Mononuclear cell (primary cell): ENCODE measurements around the gene CLK4. TPM values are rescaled to one million over a fixed set of nuclear protein-coding genes. Genes with fewer than 3 reads are reported as not detected.

Source experiments
- H3K27me3 ChIP-seq: 2 replicates; pipeline ENCODE4 v1.6.0; 2011; ENCODE audit warnings: low read length, control low read depth; ENCODE audit not compliant: insufficient read depth
- H3K4me1 ChIP-seq: 2 replicates; pipeline ENCODE4 v1.5.1; 2011; ENCODE audit warnings: mild to moderate bottlenecking, low read length, control low read depth; ENCODE audit not compliant: insufficient read depth
- H3K4me3 ChIP-seq: 2 replicates; pipeline ENCODE4 v1.5.1; 2011; ENCODE audit warnings: mild to moderate bottlenecking, low read length, moderate library complexity
- H3K9me3 ChIP-seq: 2 replicates; pipeline ENCODE4 v1.5.1; 2011; ENCODE audit warnings: low read depth, mild to moderate bottlenecking, control low read depth, low read length
- total RNA-seq: library from RNA; depleted of rRNA; stranded (reverse); fragments of >200 nt; gene quantifications from one replicate; pipeline ENCODE4 v1.2.3, GENCODE V29; 2012

The CLK4 gene
- total RNA-seq, 1 donor: 92.1 TPM

DNA sequence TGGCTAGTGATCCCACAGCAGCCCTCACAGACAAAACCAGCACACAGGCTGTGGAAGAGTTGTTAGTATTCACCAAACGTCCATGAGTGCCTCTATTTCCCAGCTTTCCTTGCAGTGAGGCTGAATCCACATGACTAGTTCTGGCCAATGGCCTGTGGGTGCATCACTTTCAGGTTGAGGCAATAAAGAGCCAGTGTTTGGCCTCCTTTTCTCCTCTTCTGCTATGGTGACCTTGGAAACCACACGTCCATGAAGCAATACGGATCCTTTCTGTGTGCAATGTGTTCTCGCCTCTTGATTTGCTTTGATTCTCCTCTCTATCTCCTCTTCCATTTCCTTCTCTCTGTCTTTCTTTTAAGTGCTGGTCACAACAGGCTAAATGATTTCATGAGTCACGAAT lies 23.4 kb upstream of the CLK4 start:
- no peak overlapping the region for H3K4me3 ChIP-seq
- H3K4me1 ChIP-seq: peaks cover 8% of the 10 kb centered on the region
- no peaks in the 10 kb centered on the region for H3K27me3 ChIP-seq
- H3K9me3 ChIP-seq: no peaks in the 10 kb centered on the region

- H3K9me3 ChIP-seq: no peaks in the 10 kb centered on the region
- no peak overlapping the region for H3K4me3 ChIP-seq
- no peaks in the 10 kb centered on the region for H3K27me3 ChIP-seq
- H3K4me1 ChIP-seq: peaks cover 8% of the 10 kb centered on the region
Observed at GRCh38 chr5:178649580-178649979, 22.7 kb upstream of the CLK4 start.

DNA sequence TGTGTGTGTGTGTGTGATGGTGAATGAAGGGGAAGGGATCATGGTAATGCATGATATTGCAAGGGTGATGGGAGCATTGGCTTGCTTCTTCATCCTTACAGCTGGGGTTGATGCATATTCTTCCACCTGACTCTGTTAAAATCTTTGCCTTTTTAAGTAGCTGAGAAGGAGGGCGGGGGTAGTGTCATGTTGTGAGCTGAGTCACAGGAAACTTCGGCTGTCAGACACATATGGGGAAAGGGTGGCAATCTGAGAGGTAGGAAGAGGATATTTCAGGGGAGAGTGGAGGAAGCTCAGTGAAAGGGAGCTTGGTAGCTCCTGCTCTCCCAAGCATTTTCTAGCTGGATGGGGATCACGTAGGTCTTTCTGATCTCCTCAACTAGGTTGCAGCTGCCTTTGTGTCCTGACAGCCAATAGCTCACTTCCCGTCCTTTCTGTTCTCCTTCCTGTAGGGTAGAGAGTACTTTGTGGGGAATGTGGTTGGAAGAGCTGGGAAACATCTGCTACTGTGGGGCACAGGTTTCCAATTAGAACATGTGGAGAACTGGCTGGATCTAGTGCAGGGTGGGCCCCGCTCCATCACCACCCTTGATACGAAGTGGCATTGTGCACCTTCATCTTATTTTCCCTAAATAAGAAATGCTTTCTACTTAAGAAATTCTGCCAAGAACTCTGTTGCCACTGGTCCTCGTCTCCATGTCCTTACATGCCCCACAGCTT lies 18.1 kb upstream of the CLK4 start:
- H3K4me1 ChIP-seq: peaks cover 2% of the 10 kb centered on the region
- H3K27me3 ChIP-seq: no peaks in the 10 kb centered on the region
- no peak overlapping the region for H3K4me3 ChIP-seq
- H3K9me3 ChIP-seq: no peaks in the 10 kb centered on the region

DNA sequence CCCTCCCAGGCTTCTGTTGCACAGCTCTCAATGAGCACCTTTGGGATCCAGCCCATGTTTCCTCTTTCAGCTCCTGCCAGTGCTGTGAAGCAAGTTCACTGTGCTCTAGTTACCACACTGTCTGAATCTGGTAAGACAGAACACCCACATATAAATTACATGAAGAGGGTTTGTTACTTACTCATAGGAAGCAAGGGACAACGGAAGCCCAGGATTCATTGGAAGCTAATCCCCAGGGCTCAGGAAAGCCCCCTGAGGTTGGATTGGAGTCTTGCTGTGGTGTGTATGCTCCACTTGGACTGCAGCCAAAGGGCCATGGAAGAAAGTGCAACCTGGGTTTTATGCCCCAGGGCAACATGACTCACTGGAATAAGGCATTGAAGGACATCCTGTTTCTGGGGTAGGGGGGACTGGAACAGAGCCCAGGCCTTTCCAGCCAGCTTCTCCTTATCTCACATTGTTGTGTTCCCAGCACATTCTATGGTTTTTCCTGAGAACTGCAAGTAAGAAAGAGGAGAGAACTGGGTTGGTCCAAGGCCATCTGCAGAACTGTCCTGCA lies 15.6 kb upstream of the CLK4 start:
- no peak overlapping the region for H3K4me3 ChIP-seq
- no peaks in the 10 kb centered on the region for H3K27me3 ChIP-seq
- H3K9me3 ChIP-seq: no peaks in the 10 kb centered on the region
- peaks cover 7% of the 10 kb centered on the region for H3K4me1 ChIP-seq

DNA sequence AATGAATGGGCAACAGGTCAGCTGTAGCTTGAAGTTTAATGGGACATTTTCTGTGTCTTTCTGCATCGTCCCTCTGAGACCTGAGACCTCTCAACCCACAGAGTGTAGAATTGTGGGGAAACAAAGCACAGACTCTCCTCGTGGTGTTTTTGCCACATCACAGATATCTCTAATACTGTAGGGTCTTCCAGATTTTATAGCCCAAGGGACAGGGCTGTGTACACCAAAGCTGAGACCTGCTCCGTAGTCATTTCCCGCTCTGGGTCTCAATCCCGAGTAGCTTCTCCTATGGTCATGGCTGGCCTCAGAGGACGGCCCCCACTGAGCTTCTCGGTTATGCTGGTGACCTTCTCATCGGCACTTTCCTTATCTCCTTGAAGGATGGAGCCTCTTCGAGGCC lies 14.9 kb upstream of the CLK4 start:
- Histone ChIP-seq H3K4me3 (no peak overlapping the region), H3K4me1 (peaks cover 11% of the 10 kb centered on the region), H3K9me3 (no peaks in the 10 kb centered on the region), H3K27me3 (no peaks in the 10 kb centered on the region)

- Histone ChIP-seq H3K4me1 (peaks cover 11% of the 10 kb centered on the region), H3K9me3 (no peaks in the 10 kb centered on the region), H3K27me3 (no peaks in the 10 kb centered on the region), H3K4me3 (no peak overlapping the region)
Observed at GRCh38 chr5:178640331-178641045, 13.6 kb upstream of the CLK4 start.

DNA sequence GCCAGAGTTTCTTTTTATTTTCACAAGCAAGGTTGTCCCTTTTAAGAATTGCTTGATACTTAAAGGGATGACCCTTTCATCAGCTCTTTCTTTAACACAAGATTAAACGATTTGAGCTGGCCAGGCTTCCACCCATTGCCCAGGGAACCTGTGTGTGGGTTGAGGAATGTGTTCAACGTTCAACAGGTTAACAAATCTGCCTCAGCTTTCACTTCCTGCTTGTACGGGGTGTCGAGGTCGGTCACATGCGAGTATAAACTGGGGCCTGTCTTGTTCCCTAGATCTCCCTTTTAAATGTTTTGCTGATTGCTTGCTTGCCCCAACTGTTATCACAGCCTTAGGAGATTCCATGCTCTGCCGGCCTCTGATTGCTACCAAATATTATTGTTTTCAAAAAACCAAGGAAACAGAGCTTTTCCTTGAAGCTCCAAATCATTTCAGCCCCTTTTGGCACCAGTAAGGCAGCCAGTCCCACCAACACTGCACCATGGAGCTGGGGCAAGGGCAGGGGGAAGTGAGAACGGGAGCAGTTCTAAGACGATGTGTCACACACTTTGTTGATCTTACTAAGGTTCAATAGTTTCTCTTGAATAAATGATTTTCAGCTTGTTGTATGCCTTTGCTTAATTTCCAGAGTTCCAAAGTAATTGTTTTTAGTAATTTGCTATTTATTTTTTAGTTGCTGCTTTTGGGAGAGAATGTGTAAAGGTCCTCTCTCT lies 10.7 kb upstream of the CLK4 start:
- Histone ChIP-seq H3K4me3 (no peak overlapping the region), H3K9me3 (no peaks in the 10 kb centered on the region), H3K27me3 (no peaks in the 10 kb centered on the region), H3K4me1 (peaks cover 11% of the 10 kb centered on the region)

DNA sequence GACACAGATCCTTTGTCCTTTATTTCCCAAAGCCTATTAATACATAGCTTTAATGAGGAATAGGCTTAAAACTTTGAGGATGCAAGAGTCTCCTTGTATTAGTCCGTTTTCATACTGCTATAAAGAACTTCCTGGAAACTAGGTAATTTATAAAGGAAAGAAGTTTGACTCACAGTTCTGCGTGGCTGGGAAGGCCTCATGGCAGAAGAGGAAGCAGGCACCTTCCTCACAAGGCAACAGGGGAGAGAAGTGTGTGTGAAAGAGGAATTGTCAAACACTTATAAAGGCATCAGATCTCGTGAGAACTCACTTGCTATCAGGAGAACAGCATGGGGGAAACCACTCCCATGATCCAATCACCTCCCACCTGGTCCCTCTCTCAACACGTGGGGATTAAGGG lies 5.4 kb upstream of the CLK4 start:
- Histone ChIP-seq H3K9me3 (no peaks in the 10 kb centered on the region), H3K27me3 (no peaks in the 10 kb centered on the region), H3K4me1 (peaks cover 12% of the 10 kb centered on the region), H3K4me3 (no peak overlapping the region)

- H3K4me3 ChIP-seq: no peak overlapping the region
- peaks cover 11% of the 10 kb centered on the region for H3K4me1 ChIP-seq
- H3K9me3 ChIP-seq: no peaks in the 10 kb centered on the region
- no peaks in the 10 kb centered on the region for H3K27me3 ChIP-seq
Observed at GRCh38 chr5:178630951-178631350, 4.1 kb upstream of the CLK4 start.

DNA sequence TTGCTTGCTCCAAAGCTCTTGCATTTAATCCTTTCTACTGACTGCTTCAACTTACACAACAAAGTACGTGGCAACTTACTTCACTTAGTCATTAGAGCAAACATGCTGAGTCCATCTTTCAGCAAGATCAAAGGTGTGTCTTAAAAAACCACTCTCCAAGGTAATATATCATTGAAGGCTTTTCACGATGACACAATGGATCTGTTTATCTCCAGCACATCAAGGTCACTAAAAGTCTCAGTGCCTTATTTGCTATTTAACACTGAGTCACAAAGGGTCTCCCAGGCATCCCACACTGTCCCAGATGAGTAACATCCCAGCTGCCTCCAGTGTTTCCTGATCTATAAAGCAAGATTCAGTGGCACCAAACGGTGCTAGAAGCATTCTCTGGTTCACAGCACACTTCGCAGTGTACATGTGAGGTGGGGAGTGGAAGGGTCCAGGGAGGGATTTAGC lies 3.7 kb upstream of the CLK4 start:
- H3K9me3 ChIP-seq: no peaks in the 10 kb centered on the region
- H3K4me3 ChIP-seq: no peak overlapping the region
- no peaks in the 10 kb centered on the region for H3K27me3 ChIP-seq
- H3K4me1 ChIP-seq: peaks cover 14% of the 10 kb centered on the region

DNA sequence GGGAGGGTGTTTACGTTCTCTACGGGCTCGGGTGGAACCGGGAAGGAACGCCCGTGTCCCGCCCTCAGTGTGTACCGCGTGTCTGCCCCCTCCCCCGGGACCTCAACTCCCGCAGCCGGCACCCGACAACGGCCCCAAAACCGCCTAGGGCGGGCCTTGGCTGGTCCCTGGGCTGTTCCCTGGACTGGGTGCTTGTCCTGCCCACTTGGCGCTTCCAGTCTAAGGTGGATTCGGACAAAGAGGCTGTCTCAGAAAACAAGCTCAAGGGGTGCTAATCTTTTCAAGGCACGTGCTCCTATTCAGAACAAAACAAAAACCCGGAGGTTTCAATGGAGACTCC lies 379 bp upstream of the CLK4 start:
- H3K4me1 ChIP-seq: peaks cover 32% of the 10 kb centered on the region
- no peaks in the 10 kb centered on the region for H3K27me3 ChIP-seq
- no peaks in the 10 kb centered on the region for H3K9me3 ChIP-seq
- peak overlapping the region; percentile 39 for H3K4me3 ChIP-seq

- H3K9me3 ChIP-seq: no peaks in the 10 kb centered on the region
- no peaks in the 10 kb centered on the region for H3K27me3 ChIP-seq
- H3K4me1 ChIP-seq: peaks cover 30% of the 10 kb centered on the region
- H3K4me3 ChIP-seq: peak overlapping the region; percentile 99
Observed at GRCh38 chr5:178625679-178626483, 969 bp downstream of the CLK4 start.

DNA sequence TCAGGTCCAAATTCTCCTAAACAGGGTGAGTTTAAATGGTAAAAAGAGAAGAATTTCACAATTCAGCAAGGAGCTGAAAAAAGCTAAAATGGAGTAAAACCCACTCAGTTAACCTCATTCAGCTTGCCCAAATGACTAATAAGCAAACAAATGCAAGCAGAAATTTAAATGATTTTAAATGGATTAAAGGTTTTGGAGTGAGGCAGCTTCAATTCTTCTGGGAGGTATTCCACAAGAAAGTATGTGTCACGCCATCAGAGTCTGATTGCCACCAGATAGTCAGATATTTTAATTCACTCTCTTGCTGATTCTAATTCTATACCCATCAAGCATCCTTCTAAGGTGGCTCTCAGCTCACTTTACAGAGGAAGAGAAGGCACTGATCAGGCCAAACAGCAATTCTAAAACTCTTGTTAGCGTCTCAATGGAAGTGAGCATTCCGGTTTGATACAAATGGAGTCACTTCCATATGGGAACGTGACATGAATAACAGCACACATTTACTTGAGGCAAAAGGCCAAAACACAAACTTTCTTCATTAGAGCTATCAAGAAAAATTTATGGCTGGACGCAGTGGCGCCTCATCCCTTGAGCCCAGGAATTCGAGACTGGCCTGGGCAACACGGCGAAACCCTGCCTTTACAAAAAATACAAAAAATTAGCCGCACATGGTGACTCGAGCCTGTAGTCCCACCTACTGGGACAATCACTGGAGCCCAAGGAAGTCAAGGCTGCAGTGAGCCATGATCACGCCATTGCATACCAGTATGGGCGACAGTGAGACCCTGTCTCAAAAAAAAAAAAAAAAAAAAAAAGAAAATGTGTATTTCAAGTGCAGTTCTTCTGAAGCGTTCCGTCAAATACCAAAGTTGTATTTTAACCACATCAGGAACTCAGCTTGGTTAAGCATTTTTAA lies 2.0 kb downstream of the CLK4 start:
- no peaks in the 10 kb centered on the region for H3K27me3 ChIP-seq
- H3K4me3 ChIP-seq: peak overlapping the region; percentile 99

More for the DNA sequence above, 2.0 kb downstream of the CLK4 start:
- Histone ChIP-seq H3K4me1 (peaks cover 27% of the 10 kb centered on the region), H3K9me3 (no peaks in the 10 kb centered on the region)
